HepG2 (cell line): ENCODE data around the gene KLC4. TPM values are rescaled to one million over a fixed set of nuclear protein-coding genes. Genes with fewer than 3 reads are reported as not detected.
A peak's percentile ranks its signal among the peaks of the same experiment; 100 is the strongest.

Source experiments
- ARID2 ChIP-seq: sonication (generic); formaldehyde crosslinking; IDR thresholded peaks from 2 replicates; pipeline ENCODE4 v1.8.1; 2022; ENCODE audit warnings: mild to moderate bottlenecking, missing genetic modification reagents, borderline replicate concordance
- ATRX ChIP-seq: sonication (generic); formaldehyde crosslinking; IDR thresholded peaks from 2 replicates; pipeline ENCODE4 v1.4.0; 2020; ENCODE audit warnings: missing genetic modification reagents, borderline replicate concordance
- JARID2 ChIP-seq: sonication (generic); formaldehyde crosslinking; IDR thresholded peaks from 2 replicates; pipeline ENCODE4 v1.8.1; 2023; ENCODE audit warnings: missing genetic modification reagents, inconsistent platforms; ENCODE audit not compliant: insufficient replicate concordance
- KLF13 ChIP-seq: sonication (generic); formaldehyde crosslinking; IDR thresholded peaks from 2 replicates; pipeline ENCODE4 v1.4.0; 2020; ENCODE audit warnings: mild to moderate bottlenecking, missing genetic modification reagents
- NFIC ChIP-seq: IDR thresholded peaks from 2 replicates; pipeline ENCODE4 v1.6.1; 2012; ENCODE audit warnings: mild to moderate bottlenecking, low read length, inconsistent platforms
- POGZ ChIP-seq: sonication (generic); formaldehyde crosslinking; IDR thresholded peaks from 2 replicates; pipeline ENCODE4 v1.4.0; 2020; ENCODE audit warnings: mild to moderate bottlenecking, missing genetic modification reagents
- RCOR2 ChIP-seq: IDR thresholded peaks from 2 replicates; pipeline ENCODE4 v1.6.1; 2016; ENCODE audit warnings: missing biosample characterization, missing genetic modification reagents
- SALL2 ChIP-seq: sonication (generic); formaldehyde crosslinking; IDR thresholded peaks from 2 replicates; pipeline ENCODE4 v1.8.1; 2023; ENCODE audit warnings: mild to moderate bottlenecking, missing genetic modification reagents, inconsistent platforms
- SMC3 ChIP-seq: IDR thresholded peaks from 2 replicates; pipeline ENCODE4 v1.6.1; 2011; ENCODE audit warnings: low read length, improper control_type of control experiment
- SNRNP70 ChIP-seq: fragments of 200-400 bp; formaldehyde crosslinking; IDR thresholded peaks from 2 replicates; pipeline ENCODE4 v1.6.1; 2017; ENCODE audit warnings: mild to moderate bottlenecking, low read depth, low read length, moderate library complexity
- SRSF1 ChIP-seq: fragments of 200-400 bp; formaldehyde crosslinking; optimal IDR thresholded peaks from 2 replicates; pipeline ENCODE3; 2017; ENCODE audit warnings: mild to moderate bottlenecking, low read depth, low read length, moderate library complexity
- TRIM22 ChIP-seq: fragments of 450-650 bp; IDR thresholded peaks from 2 replicates; pipeline ENCODE4 v1.6.1; 2017
- ZBTB40 ChIP-seq, 2 experiments: fragments of 450-650 bp in 1 of 2; sonication (generic) in 1 of 2; formaldehyde crosslinking in 1 of 2; IDR thresholded peaks; 2 replicates each; pipeline versions ENCODE4 v1.6.1 to v1.8.0; 2016 to 2022; ENCODE audit warnings: antibody characterized with exemption in 1 of 2, mild to moderate bottlenecking in 1 of 2, missing genetic modification reagents in 1 of 2
- ZMAT3 ChIP-seq: sonication (generic); formaldehyde crosslinking; conservative IDR thresholded peaks from 2 replicates; pipeline ENCODE4 v1.7.0; 2021; ENCODE audit warnings: missing genetic modification reagents
- ZNF143 ChIP-seq: sonication (generic); formaldehyde crosslinking; IDR thresholded peaks from 2 replicates; pipeline ENCODE4 v1.4.0; 2020; ENCODE audit warnings: missing genetic modification reagents
- ZNF543 ChIP-seq: sonication (generic); formaldehyde crosslinking; IDR thresholded peaks from 2 replicates; pipeline ENCODE4 v1.4.0; 2020; ENCODE audit warnings: mild to moderate bottlenecking, missing genetic modification reagents
- polyA plus RNA-seq, 8 experiments: library from polyadenylated mRNA; depleted of rRNA in 3 of 8; stranded (reverse) in 7 of 8; unstranded in 1 of 8; fragments of >200 nt; fragmentation: Illumina TruSeq in 4 of 8; extraction: Trizol in 4 of 8; gene quantifications; 2 replicates each; pipeline versions ENCODE4 v1.2.1 to v1.2.3, GENCODE V29; 2011 to 2016; ENCODE audit warnings: low read depth in 4 of 8, missing spikeins in 1 of 8, mixed read lengths in 1 of 8; ENCODE audit not compliant: insufficient read depth in 1 of 8
- total RNA-seq, 5 experiments: library from RNA; depleted of rRNA; stranded (reverse); fragments of >200 nt; fragmentation: Illumina TruSeq; extraction: Trizol; gene quantifications; 2 replicates each; pipeline ENCODE4 v1.2.3, GENCODE V29; 2016; ENCODE audit warnings: low read depth in 1 of 5

Gene KLC4
- total and polyA plus RNA-seq, 2 of the 13 experiments (the other 11 are each of a cell fraction or from before 2014, with no cell fraction given), result 45.4 to 70.4 TPM

DNA sequence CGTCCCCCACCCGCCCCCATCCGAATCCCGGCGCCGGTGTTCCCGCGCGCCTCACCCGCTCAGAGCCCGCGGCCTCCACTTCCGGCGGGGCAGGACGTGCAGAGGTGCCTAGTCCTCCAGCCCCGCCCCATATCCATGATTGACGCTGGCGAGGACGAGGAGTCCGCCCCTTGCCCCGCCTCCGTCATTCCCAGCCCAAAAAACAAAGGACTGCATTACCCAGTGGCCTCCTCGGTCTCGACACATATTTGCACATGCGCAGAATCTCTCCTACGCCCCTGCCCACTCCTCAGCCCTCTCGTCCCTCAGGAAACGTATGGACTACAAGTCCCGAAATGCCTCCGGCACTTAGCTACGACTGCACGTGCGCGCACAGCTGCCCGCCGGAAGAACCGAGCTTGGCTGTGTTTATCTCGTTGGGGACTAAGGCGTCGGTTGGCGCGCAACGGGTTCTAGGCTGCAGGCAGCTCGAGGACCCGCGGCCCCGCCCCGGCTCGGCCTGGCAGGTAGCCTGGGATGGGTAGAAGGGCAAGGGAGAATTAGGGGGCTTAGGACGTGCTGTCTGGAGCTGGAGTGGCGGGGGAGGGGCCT lies 45.5 kb upstream of the KLC4 start, which contains the start of the genes KLHDC3 and MEA1 (continued):
- TF ChIP-seq SNRNP70 (no peak), TRIM22 (no peak), RCOR2 (CRISPR knock-in tag) (0 out of 2 replicates have a peak, but pooled peaks have one; percentile 24), SRSF1 (no peak), KLF13 (CRISPR knock-in tag) (no peak), ZNF543 (CRISPR knock-in tag) (0 out of 2 replicates have a peak, but pooled peaks have one; percentile 45), NFIC (no peak), ARID2 (CRISPR knock-in tag) (no peak), SALL2 (0 out of 2 replicates have a peak, but pooled peaks have one; percentile 2), ZNF143 (CRISPR knock-in tag) (peak; percentile 94), SMC3 (no peak), ZMAT3 (CRISPR knock-in tag) (no peak; the same call in 1 of the 2 replicates), ZBTB40 (IDR thresholded peaks at IDR 0.05) (0 out of 2 replicates have a peak, but pooled peaks have one; percentile 16), ZBTB40 (CRISPR knock-in tag; IDR thresholded peaks at IDR 0.05) (peak; percentile 34; the same call in 1 of the 2 replicates), ATRX (CRISPR knock-in tag) (no peak), POGZ (peak; percentile 25; the same call in 1 of the 2 replicates), JARID2 (no peak)
